ENCODE measurements around the gene NFIB. TPM values are rescaled to one million over a fixed set of nuclear protein-coding genes. Genes with fewer than 3 reads are reported as not detected.

The NFIB gene
- total and polyA plus RNA-seq, 2 of the 4 experiments (the other 2 are of a cell fraction), result 1.4 to 2.0 TPM

- POLR2A ChIA-PET (ENCODE audit: unreplicated experiment), result no interaction called here
These were observed 30.1 kb upstream of the NFIB start for GRCh38 chr9:14344053-14344524.

More at GRCh38 chr9:14344053-14344524, 30.1 kb upstream of the NFIB start:
- H4K5ac ChIP-seq (ENCODE audit: low read depth, low read length), result no peak overlapping the region
- no peak overlapping the region for H3K23ac ChIP-seq (ENCODE audit: low read depth, low read length)
- H3K4me2 ChIP-seq (ENCODE audit: low read depth, low read length), result no peak overlapping the region
- H3K9ac ChIP-seq (ENCODE audit: low read depth, low read length), result no peak overlapping the region
- no TSS peak for BruUV-seq (replicated peaks)
- no peak overlapping the region for H3K27ac ChIP-seq (ENCODE audit: insufficient read depth, low read length)
- H4K8ac ChIP-seq (ENCODE audit: low read depth in 2 of 2, low read length in 2 of 2), result no peak overlapping the region
- H2BK15ac ChIP-seq (ENCODE audit: low read depth, low read length), result no peak overlapping the region
- no peak overlapping the region for H3K14ac ChIP-seq (replicated peaks; ENCODE audit: low read depth, low read length)
- TF ChIP-seq CTCF (conservative IDR thresholded peaks at IDR 0.05; ENCODE audit: low read depth, low read length), result no peak
- TF ChIP-seq, protein P1, sequence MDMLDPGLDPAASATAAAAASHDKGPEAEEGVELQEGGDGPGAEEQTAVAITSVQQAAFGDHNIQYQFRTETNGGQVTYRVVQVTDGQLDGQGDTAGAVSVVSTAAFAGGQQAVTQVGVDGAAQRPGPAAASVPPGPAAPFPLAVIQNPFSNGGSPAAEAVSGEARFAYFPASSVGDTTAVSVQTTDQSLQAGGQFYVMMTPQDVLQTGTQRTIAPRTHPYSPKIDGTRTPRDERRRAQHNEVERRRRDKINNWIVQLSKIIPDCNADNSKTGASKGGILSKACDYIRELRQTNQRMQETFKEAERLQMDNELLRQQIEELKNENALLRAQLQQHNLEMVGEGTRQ (IDR thresholded peaks at IDR 0.05; ENCODE audit: low read depth, low read length), result no peak
- TF ChIP-seq SMC3 (IDR thresholded peaks at IDR 0.05; ENCODE audit: low read depth, low read length), result no peak
- TF ChIP-seq RAD21 (IDR thresholded peaks at IDR 0.05; ENCODE audit: low read length), result no peak
- no peak for TF ChIP-seq BHLHE40 (IDR thresholded peaks at IDR 0.05; ENCODE audit: low read depth, low read length)
- TF ChIP-seq POLR2A (IDR thresholded peaks at IDR 0.05; ENCODE audit: low read depth, low read length), result no peak
- no peak for TF ChIP-seq MXI1 (IDR thresholded peaks at IDR 0.05; ENCODE audit: borderline replicate concordance, low read depth, low read length)
- no peak for TF ChIP-seq CHD1 (IDR thresholded peaks at IDR 0.05; ENCODE audit: low read depth, low read length)
- no peak for TF ChIP-seq ELK1 (IDR thresholded peaks at IDR 0.05; ENCODE audit: borderline replicate concordance, low read depth, low read length)
- no peak for TF ChIP-seq CEBPB (IDR thresholded peaks at IDR 0.05; ENCODE audit: low read depth, low read length)
- no peak for TF ChIP-seq MAFK (IDR thresholded peaks at IDR 0.05; ENCODE audit: low read depth, low read length)
- H4K20me1 ChIP-seq (ENCODE audit: insufficient read depth, low read length), result peaks cover under 1% of the 10 kb centered on the region; the same call in 1 of the 2 replicates
- no peak overlapping the region for H4K91ac ChIP-seq (ENCODE audit: insufficient read depth, low read depth, low read length)
- H3K4me3 ChIP-seq (ENCODE audit: insufficient read depth, low read depth, low read length), result no peak overlapping the region
- peaks cover 2% of the 10 kb centered on the region; the same call in 1 of the 2 replicates for H3K4me1 ChIP-seq (ENCODE audit: control insufficient read depth, insufficient read depth, low read length)
- no CpG with 5 or more reads among the region's 6 CpGs for WGBS, 2 experiments (ENCODE audit: extremely low coverage in 2 of 2, insufficient read length in 1 of 2)
- peaks cover 10% of the 10 kb centered on the region; the same call in 1 of the 2 replicates for H3K9me3 ChIP-seq (ENCODE audit: control insufficient read depth, insufficient read depth, low read length)
- in situ Hi-C loops (cut with MboI; ENCODE audit: low sequenced_read_pairs) (no loop called here), intact Hi-C loops (cut with micrococcal nuclease) (no loop called here), dilution Hi-C loops (cut with HindIII; ENCODE audit: low sequenced_read_pairs, unreplicated experiment) (no loop called here)
- no peak overlapping the region for H2AFZ ChIP-seq (replicated peaks; ENCODE audit: low read length, poor library complexity)
- no peaks in the 10 kb centered on the region for H3K79me1 ChIP-seq (ENCODE audit: low read depth in 1 of 2, low read length in 2 of 2)
- no peaks in the 10 kb centered on the region for H3K9me1 ChIP-seq (ENCODE audit: insufficient read depth, low read length)
- DNase-seq (no peak), ATAC-seq (ENCODE audit: low read depth) (no peak)
- H3K27me3 ChIP-seq (ENCODE audit: control insufficient read depth, insufficient read depth, low read length), result peaks cover 96% of the 10 kb centered on the region
- no peak overlapping the region for H3K56ac ChIP-seq (ENCODE audit: extremely low read depth, insufficient read depth, low read length)
- H2BK120ac ChIP-seq (ENCODE audit: low read depth, low read length), result no peak overlapping the region
- no peaks in the 10 kb centered on the region for H3K36me3 ChIP-seq (ENCODE audit: control insufficient read depth, insufficient read depth, low read length)
- no peak overlapping the region for H2AK5ac ChIP-seq (ENCODE audit: low read depth, low read length)
- no peak overlapping the region for H3K18ac ChIP-seq (ENCODE audit: low read depth, low read length)
- H2BK20ac ChIP-seq (ENCODE audit: low read depth, low read length), result no peak overlapping the region
- H2AK9ac ChIP-seq (replicated peaks; ENCODE audit: low read depth, low read length, poor library complexity), result no peak overlapping the region
- H2BK5ac ChIP-seq (ENCODE audit: low read depth, low read length, poor library complexity, severe bottlenecking), result no peak overlapping the region
- CTCF ChIA-PET, result no interaction called here
- no peak overlapping the region for H3K4ac ChIP-seq (ENCODE audit: low read depth, low read length)
